Esophagus mucosa (tissue), 1 donor: ENCODE data around the gene UGT2B11. TPM values are rescaled to one million over a fixed set of nuclear protein-coding genes. Genes with fewer than 3 reads are reported as not detected.
"Not testable (repeated sequence)": the region's sequence is repeated elsewhere in the genome, so short reads cannot be mapped to it uniquely, and the experiment has no call there.

ENCODE experiments used
- ATAC-seq: fragments of 200-7000 bp; cut with Tn5 transposase; one replicate; pipeline ENCODE4 v1.9.1; 2020
- total RNA-seq: library from RNA; stranded (reverse); gene quantifications from one replicate; pipeline ENCODE4 v1.2.4, GENCODE V29; 2023
- donor health status: DM: yes; HTN: yes; CAD: no.

The UGT2B11 gene
- not detected for total RNA-seq

GRCh38 chr4:69214716-69215115, at the start of gene UGT2B11:
TSS of gene UGT2B11 (minus strand) at chr4:69214748. CDS start at chr4:69214722, 26 bp downstream.
- ATAC-seq: no peak

- not testable (repeated sequence) for ATAC-seq
Measured at GRCh38 chr4:69253147-69253772, 38.7 kb upstream of the UGT2B11 start.

GRCh38 chr4:69250884-69251283, 36.3 kb upstream of the UGT2B11 start:
- ATAC-seq: not testable (repeated sequence)

GRCh38 chr4:69242562-69243240, 28.2 kb upstream of the UGT2B11 start:
- not testable (repeated sequence) for ATAC-seq

GRCh38 chr4:69241746-69242145, 27.2 kb upstream of the UGT2B11 start:
- not testable (repeated sequence) for ATAC-seq

- not testable (repeated sequence) for ATAC-seq
Measured at GRCh38 chr4:69240787-69241186, 26.2 kb upstream of the UGT2B11 start.

- no peak for ATAC-seq
Measured at GRCh38 chr4:69239557-69240168, 25.1 kb upstream of the UGT2B11 start.

- ATAC-seq: no peak
Measured at GRCh38 chr4:69239092-69239491, 24.5 kb upstream of the UGT2B11 start.

GRCh38 chr4:69224891-69225290, 10.3 kb upstream of the UGT2B11 start:
- ATAC-seq: no peak

GRCh38 chr4:69223277-69223676, 8.7 kb upstream of the UGT2B11 start:
- not testable (repeated sequence) for ATAC-seq

GRCh38 chr4:69218491-69218890, 3.9 kb upstream of the UGT2B11 start:
- not testable (repeated sequence) for ATAC-seq

- no peak for ATAC-seq
Measured at GRCh38 chr4:69210911-69211310, 3.6 kb downstream of the UGT2B11 start.

GRCh38 chr4:69198506-69198905, 16.0 kb downstream of the UGT2B11 start:
- ATAC-seq: not testable (repeated sequence)

- no peak for ATAC-seq
Measured at GRCh38 chr4:69196209-69196965, 18.2 kb downstream of the UGT2B11 start.

GRCh38 chr4:69194166-69194565, 20.4 kb downstream of the UGT2B11 start:
- ATAC-seq: no peak

GRCh38 chr4:69191905-69192304, 22.6 kb downstream of the UGT2B11 start:
- ATAC-seq: not testable (repeated sequence)

GRCh38 chr4:69190621-69191020, 23.9 kb downstream of the UGT2B11 start:
- not testable (repeated sequence) for ATAC-seq

GRCh38 chr4:69181519-69182169, 32.9 kb downstream of the UGT2B11 start:
- ATAC-seq: not testable (repeated sequence)

GRCh38 chr4:69179817-69180216, 34.7 kb downstream of the UGT2B11 start:
- not testable (repeated sequence) for ATAC-seq

GRCh38 chr4:69178751-69179205, 35.8 kb downstream of the UGT2B11 start:
- not testable (repeated sequence) for ATAC-seq

- peak; percentile 62 for ATAC-seq
Measured at GRCh38 chr4:69170233-69171134, 44.1 kb downstream of the UGT2B11 start.
